Testis (tissue), 2 donors: ENCODE data around the gene OPRL1.

ENCODE experiments used
- CTCF ChIP-seq, 3 experiments: fragments of 450-650 bp in 2 of 3; fragments of 200-600 bp in 1 of 3; sonication (generic) in 1 of 3; IDR thresholded peaks; one replicate each; pipeline ENCODE4 v1.5.1; 2016 to 2019; ENCODE audit warnings: antibody characterized with exemption in 3 of 3, mild to moderate bottlenecking in 2 of 3, moderate library complexity in 1 of 3
- POLR2A ChIP-seq: fragments of 450-650 bp; IDR thresholded peaks from one replicate; pipeline ENCODE4 v1.6.1; 2017; ENCODE audit warnings: antibody characterized with exemption, mild to moderate bottlenecking, moderate library complexity

- TF ChIP-seq CTCF (IDR thresholded peaks at IDR 0.05) (no peak), POLR2A (no peak)
Measured at GRCh38 chr20:64108731-64109681, 29.1 kb downstream of the OPRL1 start.
